ENCODE data around the gene FGD6.
"Not testable (repeated sequence)": the region's sequence is repeated elsewhere in the genome, so short reads cannot be mapped to it uniquely, and the experiment has no call there.

FGD6 gene

DNA sequence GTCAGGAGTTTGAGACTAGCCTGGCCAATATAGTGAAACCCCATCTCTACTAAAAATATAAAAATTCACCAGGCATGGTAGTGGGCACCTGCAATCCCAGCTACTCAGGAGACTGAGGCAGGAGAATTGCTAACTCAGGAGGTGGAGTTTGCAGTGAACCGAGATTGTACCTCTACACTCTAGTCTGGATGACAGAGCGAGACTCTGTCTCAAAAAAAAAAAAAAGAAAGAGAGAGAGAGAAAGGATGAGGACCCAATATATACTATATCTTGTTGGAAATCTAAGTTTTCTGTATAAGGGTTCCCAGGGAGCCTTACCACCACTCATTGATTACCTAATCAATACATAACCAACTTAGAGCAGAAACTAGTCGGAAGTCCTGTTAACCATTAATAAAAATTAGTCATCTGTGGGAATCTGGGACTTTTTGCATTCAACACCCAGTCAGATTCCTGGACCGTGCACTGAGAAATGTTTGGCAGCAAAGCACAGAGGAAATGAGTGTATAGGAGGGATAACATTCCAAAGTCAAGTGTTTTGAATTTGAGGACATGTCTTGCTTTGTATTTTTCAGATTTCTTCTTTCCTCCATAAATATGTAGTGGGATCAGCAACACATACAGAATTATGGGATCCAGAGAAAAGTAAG lies 99.0 kb downstream of the FGD6 start:
- no peak for DNase-seq

DNA sequence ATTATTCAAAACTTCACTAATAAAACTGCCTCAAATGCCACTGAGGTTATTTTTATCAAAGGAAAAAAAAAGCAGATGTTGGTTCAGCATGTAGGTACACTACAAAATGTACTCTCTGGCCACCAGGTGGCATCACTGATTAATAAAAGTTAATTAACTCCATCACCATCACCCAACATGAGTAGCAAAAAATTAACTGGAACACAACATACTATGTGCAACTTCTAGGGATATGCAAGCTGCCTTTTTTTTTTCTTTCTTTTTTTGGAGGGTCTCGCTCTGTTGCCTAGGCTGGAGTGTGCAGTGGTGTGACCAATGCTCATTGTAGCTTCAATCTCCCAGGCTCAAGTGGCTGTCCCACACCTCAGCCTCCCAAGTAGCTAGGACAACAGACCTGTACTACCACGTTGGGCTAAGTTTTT lies 100.1 kb downstream of the FGD6 start:
- peak; percentile 44 for DNase-seq

DNA sequence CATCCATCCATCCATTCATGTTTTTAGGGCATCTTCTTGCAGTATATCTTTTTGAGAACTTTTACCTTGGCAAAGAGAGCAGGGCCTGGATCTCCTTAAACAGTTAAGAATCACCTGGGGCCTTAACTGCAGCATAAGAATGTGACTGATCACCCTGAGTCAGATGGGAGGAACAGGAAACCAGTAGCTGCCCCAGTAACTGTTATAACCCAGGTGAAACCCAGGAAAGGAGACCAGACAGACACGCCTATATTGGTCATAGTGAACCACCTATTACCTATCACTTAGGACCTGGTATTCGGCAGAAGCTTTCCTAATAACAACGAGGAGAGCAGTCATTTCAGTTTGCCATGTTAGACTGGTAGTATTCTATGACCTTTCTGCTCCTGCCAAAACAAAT lies 100.5 kb downstream of the FGD6 start:
- no peak for DNase-seq

DNA sequence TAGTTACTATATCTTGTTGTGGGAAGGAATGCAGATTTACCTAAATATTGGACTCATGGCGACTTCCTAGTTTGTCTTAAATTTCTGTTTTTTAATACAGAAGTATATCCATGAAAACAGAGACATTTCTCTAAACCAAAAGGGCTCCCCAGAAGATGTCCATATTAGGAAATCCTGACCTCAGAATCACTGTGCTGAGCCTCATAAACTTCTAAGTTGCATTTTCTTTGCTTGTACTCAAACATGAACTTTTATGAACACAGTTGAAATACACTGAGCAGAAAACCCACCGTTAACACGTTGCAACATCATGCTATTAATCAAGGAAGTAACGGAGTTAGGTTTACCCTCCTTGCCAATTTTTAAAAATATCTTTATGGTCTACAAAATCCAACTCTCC lies 100.9 kb downstream of the FGD6 start:
- DNase-seq, result no peak

DNA sequence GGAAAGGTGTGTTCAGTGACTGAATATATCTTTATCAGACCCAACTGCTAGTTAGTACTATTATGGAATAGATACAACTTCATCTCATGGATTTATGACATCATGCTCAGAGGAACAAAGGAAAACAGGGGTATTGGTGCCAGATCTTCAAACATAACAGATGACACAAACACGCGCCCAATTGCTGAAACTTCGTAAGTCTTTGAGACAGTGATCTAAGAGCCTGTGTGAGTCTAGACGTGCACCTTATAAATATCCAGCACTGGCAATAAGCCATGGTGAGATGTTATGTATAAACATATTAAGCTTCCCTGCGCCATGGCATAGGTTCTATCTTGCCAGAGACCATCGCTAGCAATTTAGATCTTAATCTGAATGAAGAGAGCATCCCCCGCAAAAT lies 101.6 kb downstream of the FGD6 start:
- no peak for DNase-seq

DNA sequence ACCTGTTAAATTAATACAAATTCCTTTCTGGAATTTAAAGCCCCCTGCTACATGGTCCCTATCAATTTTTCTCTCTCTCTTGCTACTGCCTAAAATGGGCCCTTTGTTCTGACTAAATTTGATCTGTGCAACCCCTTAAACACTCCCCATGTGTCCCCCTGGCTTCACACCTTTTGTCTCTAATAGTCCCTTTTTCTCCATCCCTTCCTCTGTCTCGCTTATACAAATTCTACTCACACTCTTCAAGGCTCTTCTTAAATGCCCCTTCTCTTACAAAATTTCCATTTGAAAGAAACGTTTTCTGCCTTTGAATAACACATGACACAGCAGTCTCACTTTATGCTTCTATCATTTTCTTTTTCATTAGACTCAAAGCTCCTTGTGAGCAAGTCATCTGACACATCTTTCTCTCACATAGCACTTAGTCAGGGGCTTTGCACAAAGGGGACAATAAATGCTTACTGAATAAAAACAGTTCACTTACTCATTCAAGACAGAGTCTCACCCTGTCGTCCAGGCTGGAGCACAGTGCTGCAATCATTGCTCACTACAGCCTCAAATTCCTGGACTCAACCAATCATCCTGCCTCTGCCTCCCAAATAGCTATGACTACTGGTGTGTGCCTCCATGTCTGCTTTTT lies 102.4 kb downstream of the FGD6 start:
- no peak for DNase-seq

DNA sequence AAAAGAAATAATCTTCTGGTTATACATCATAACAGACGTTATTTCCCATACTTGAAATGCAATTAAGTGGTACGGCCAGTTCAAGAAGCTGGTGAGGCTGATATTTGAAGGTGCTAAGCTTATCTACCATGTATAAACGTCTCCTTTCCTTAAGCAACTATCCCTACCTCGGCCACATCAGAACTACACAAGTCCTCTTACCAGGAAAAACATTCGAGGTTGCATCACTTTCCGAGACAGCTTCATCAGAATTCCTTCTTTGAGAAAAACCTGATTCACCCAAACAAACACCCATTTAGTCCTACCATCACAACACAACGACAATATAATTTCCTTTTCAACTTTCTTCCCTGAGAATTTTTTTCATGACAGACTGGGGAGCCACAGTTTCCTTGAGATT lies 109.9 kb downstream of the FGD6 start:
- DNase-seq, result no peak

DNA sequence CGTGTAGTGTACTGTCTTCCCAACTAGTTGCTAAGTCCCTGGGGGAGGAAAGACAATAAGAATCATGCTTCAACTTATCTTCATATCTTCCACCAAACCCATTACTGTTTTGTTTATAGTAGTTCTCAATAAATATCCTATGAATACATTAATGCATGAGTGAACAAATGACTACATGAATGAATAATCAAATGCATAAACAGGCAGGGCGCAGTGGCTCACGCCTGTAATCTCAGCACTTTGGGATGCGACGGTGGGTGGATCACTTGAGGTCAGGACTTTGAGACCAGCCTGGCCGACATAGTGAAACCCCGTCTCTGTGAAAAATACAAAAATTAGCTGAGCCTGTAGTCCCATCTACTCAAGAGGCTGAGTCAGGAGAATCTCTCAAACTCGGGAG lies 111.7 kb downstream of the FGD6 start:
- no peak for DNase-seq

DNA sequence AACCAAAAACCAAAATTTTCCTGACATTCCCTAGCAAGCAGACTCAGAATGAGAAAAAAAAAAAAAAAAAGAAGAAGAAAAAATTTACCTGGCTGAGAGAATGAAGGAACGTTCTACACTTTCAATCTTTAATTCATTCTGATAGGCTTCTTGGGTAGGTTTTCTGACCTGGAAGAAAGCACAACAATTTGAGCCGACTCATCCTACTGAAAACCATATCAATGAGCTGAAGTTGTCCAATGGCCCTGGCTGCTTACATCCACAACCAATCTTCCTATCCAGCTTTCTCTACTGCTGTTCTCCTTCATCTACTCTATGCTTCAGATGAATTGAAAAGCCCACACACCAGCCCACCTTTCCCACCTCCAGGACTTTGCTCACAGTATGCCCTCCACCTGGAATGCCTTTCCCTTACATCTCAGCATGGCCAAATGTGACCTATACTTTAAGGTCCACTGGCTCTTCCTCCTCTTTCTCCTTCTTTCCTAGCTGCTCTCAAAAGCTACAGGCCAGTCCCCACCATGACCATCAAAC lies 112.3 kb downstream of the FGD6 start:
- DNase-seq, result no peak

DNA sequence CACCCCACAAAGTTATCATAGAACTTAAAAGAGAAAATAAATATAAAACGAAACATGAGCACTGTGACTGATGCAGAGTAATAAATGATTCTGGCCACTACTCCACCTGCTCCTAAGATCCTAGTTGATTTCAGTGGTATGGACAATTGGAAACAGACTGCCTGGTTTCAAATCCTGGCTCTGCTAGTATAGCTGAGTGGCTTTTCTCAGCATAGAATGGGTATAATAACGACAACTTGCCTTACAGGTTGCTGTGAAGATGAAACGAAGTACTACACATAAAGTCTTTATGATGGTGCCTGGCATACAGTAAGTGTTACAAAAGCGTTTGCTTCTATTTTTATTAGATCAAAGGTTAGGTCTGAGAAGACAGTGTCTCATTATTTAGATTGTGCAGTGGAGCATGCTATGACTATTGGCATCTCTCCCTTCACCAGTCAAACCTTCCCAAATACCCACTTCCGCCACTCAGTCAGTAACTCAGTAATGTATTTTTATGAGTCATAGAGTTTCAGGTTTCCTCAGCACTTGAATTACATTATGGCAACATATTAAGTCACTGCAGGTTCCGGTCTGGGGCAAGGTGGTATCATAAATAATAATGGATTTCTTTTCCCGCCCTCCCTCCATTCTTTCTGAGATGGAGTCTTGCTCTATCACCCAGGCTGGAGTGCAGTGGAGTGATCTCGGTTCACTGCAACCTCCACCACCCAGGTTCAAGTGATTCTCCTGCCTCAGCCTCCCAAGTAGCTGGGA lies 114.2 kb downstream of the FGD6 start:
- peak; percentile 71 for DNase-seq

DNA sequence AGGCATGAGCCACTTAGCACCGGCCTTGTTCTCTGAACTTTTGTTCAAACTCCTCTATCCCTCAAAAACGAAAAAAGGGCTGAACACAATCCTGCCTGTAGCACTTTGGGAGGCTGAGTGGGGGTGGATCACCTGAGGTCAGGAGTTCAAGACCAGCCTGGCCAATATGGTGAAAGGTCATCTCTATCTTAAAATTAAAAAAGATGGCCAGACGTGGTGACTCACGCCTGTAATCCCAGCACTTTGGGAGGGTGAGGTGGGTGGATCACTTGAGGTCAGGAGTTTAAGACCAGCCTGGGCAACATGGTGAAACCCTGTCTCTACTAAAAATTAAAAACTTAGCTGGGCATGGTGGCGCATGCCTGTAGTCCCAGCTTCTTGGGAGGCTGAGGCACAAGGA lies 115.3 kb downstream of the FGD6 start:
- not testable (repeated sequence) for DNase-seq

DNA sequence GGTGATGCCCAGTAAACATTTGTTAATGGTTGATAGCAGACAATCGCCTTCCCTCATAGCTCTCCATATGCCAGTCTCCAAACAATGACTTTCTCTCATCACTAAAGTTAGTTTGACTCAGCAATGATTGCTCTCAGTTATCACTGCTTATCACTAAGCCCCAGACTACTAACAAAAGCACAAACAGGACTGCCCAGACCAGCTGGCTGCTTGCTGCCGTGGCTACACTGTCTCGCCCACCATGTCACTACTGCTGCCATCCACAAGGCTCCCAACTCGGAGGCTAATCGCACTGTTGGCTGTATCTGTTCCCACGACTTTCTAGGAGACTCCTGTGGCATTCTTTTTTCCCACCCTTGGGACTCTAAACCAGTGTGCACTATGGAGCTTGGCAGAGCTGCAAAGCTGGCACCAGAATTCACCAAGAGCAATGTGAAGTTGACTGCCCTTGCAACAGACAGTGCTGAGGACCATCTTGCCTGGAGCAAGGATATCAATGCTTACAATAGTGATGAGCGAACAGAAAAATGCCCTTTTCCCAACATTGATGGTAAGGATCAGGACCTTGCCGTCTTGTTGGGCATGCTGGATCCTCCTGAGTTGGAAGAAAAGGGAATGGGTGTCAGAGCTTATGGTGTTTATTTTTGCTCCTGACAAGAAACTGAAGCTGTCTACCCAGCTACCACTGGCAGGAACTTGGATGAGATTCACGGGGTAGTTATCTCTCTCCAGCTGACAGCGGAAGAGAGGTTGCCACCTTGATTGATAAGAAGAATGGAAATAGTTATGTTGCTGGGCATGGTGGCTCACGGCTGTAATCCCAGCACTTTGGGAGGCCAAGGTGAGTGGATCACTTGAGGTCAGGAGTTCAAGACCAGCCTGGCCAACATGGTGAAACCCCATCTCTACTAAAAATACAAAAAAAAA lies 116.7 kb downstream of the FGD6 start:
- DNase-seq, result no peak

DNA sequence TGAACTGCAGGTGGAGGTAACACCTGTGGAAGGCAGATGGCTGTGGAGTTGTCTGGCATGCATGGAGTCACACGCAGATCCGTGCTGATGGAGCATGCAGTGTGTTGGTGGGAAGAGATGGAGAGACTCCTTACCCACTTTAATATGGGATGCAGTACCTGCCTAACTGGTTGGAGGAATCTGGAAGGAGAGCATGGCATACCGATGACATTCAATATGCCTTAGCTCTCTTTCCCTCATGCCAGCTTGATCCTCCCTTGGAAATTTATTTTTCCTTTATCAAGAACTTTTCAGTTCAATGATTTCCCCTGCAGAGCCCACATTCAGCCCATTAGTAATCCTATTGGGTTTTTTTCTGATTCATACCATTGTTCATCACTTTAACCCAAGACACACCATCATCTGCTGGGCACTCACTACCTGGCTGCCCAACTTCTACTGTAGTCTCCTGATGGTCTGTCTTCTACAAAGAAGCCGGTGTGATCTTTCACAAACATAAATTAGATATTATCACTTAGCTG lies 117.9 kb downstream of the FGD6 start:
- no peak for DNase-seq

DNA sequence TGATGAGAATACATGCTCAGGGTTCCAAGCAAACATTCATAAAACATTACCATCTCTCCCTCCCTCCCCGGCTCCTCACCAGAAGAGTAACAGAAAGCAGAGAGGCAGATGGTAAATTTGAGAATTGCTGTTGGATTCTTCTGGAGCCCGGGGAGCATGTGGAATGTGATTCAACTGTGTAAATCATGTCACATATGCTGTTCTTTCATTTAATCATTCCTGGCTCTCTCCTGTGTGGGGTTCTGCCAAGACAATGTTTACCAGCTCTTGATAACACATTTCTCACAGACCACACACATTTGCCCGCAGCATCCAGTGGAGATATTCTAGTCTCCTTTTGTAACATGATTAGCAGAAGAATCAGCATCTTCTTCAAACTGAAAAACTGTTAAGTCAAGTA lies 120.4 kb downstream of the FGD6 start:
- DNase-seq, result no peak

DNA sequence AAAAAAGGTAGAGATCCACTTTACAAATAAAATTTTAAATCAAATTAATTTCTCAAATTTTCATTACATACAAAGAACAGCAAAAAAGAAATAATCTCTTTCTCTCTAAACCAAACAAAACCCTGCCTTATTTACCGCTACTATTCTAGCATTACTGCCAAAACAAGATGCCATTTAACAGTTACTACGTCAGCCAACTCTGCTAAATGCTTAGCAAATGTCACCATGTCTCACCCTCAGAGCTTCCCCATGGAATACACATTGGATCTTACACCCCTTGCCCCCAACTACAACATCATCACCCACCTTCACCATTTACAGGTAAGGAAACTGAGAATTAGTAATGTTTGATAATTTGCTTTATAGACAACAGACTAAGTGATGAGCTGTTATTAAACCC lies 120.9 kb downstream of the FGD6 start:
- no peak for DNase-seq

DNA sequence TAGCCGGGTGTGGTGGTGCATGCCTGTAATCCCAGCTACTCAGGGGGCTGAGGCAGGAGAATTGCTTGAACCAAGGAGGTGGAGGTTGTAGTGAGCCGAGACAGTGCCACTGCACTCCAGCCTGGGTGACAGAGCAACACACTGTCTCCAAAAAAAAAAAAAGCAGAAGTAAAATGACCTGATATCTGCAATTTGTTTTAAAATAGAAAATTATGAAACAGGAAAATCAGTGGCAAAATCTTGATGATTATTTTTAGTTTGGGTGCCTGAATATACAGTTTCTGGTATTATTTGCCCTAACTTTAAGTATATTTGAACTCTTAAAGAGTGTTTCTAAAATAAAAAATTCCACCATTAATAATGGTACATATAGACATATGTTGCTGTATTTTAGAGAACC lies 121.4 kb downstream of the FGD6 start:
- not testable (repeated sequence) for DNase-seq

DNA sequence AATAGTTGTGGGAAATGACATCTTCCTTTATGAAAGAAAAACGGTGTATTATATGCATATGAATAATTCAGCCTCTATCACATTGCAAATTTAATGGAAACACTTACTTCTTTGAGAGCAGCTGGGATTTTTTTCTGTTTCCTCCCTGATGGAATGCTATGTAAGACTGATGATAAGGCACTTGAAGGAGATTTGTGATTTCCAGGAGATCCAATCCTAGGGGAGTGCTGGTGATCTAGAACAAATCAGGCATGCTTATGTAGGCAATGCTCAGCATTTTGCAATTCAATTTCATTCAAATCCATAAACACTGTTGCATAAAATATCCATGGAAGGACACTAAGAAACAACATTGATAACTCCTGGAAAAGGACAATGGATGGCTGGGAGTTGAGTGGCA lies 127.8 kb downstream of the FGD6 start:
- DNase-seq, result no peak

DNA sequence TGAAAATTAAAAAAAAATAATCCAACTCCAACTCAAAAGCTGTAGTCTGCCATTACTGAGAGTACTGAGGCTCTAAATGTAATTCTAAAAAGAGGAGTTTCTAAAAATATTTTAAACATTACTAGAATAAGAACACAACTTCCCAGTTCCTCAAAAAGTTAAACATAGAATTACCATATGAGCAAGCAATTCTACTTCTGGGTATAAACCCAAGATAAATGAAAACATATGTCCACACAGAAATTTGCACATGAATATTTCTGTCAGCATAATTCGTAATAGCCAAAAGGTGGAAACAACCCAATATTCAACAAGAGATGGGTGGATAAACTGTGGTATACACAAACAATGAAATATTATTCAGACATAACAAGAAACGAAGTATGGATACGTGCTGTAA lies 128.9 kb downstream of the FGD6 start:
- DNase-seq, result no peak

DNA sequence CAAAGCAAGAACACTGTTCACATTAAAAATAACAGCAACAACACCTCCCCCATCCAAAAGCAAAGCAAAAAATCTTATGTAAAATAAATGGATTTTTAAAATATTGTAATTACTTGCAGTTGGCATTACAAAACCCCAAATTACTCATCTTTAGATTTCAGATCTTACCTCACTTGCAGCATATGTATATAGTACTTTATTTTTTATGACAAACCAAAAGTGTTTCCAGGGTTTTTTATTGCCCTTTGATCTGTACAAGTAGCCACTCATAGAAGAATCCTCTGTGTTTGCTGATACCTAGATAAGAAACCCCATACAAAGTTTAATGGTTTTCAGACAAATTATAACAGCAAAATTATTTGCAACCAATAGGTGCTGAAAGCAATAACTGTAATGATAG lies 131.7 kb downstream of the FGD6 start:
- DNase-seq, result no peak

DNA sequence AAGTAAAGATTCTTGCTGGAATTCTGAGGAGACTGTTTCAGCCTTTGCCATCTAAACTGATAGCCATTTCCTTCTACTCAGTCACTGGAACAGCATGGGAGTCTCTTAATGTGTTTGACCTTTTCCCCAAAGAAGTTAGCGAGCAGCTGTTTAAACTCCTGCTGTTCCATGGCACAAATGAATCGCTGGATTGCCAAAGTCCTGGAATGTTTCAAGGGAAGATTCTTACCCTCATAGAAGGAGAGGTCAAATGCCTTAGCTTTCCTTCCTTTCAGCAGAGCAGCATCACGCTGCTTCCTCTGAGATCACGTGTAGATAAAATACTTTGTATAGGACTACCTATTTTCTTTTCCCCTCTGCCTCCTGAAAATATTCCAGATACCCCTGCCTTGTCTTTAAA lies 133.3 kb downstream of the FGD6 start:
- no peak for DNase-seq

DNA sequence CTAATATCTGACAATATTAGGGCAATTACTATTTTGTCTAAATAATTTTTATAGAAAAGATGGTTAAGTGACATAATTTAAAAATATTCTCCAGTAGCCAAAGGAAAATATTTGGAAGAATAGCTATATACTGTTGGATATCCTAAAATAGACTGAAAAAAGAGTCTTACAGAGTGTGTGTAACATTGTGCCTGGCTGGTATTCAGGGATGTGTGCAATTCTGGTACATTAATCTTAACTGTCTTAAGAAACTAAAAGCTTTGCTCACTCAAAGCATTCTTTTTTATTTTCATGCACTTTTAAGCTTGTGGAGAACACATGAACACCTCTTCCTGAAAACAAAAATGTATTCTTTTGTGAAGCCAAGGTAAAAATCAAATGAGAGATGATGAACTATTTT lies 133.8 kb downstream of the FGD6 start:
- no peak for DNase-seq

DNA sequence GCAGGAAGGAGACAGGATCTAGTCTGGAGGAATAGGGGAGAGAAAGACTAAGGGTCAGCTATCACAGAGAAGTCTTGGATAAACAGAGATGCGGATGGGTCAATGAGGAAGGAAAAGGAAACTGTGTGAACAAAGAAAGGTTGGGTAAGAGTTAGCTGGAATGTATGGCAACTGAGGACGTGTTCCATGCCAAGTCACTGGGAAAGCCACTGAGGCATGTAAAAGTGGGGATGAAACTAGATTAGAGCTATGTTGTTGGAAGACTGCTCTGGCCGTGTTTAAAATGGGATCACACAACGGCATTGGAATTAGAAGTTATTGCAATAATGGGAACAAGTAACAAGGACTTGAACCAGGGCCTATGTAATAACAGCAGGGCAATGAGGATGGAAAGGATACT lies 139.9 kb downstream of the FGD6 start:
- no peak for DNase-seq

DNA sequence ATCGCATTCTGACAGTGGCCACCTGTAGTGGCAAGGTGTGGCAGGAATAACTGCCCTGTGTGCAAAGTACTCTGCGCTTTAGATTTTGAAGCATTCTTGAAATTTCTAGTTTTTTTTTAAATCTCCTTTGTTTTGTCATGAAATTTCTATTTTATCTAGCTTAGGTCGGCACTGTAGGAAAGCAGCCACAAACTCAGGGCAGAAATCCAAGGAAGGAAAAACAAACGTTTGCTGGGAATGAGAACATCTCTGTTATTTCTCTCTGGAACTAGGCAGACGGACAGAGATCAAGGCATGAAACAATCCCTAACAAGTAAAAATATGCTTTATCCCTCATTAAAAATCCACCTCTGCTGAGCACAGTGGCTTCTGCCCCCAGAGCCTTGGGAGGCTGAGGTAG lies 142.5 kb downstream of the FGD6 start:
- DNase-seq, result no peak

All from NCI-H748 treated with DMSO at 0.1 percent for 48 hours (cell line).